Natural killer cell (primary cell): ENCODE data around the gene MCM6. TPM values are rescaled to one million over a fixed set of nuclear protein-coding genes. Genes with fewer than 3 reads are reported as not detected.

Source experiments
- ATAC-seq, 3 donors: fragments of 150-1000 bp in 2 of 3; fragments of 200-7000 bp in 1 of 3; cut with Tn5 transposase; 1 replicate in 1 of 3; 2 replicates in 2 of 3; pipeline ENCODE4 v1.10.0; 2021; ENCODE audit warnings: mild to moderate bottlenecking in 2 of 3, moderate library complexity in 2 of 3
- DNase-seq, 2 donors: peaks; one replicate each; pipeline versions ENCODE4 v3.0.0 to v3.0.0-alpha.2; 2013 to 2021; ENCODE audit warnings: mixed read lengths in 1 of 2
- H3K27ac ChIP-seq: one replicate; pipeline ENCODE4 v1.5.1; 2013; ENCODE audit warnings: mild to moderate bottlenecking, low read length
- H3K27me3 ChIP-seq: one replicate; pipeline ENCODE4 v1.6.1; 2013; ENCODE audit warnings: low read length; ENCODE audit not compliant: control insufficient read depth, insufficient read depth
- H3K36me3 ChIP-seq: one replicate; pipeline ENCODE4 v1.6.1; 2013; ENCODE audit warnings: low read length; ENCODE audit not compliant: control insufficient read depth, insufficient read depth
- H3K4me1 ChIP-seq: one replicate; pipeline ENCODE4 v1.6.1; 2013; ENCODE audit warnings: low read length; ENCODE audit not compliant: control insufficient read depth, insufficient read depth
- H3K4me3 ChIP-seq: one replicate; pipeline ENCODE4 v1.5.1; 2013; ENCODE audit warnings: low read length
- H3K9me3 ChIP-seq: one replicate; pipeline ENCODE4 v1.6.1; 2013; ENCODE audit warnings: low read length; ENCODE audit not compliant: control insufficient read depth, insufficient read depth
- H3K27ac Mint-ChIP-seq, 2 donors: one replicate each; pipeline ENCODE4 v1.8.0; 2022; ENCODE audit warnings: mild to moderate bottlenecking in 2 of 2, mixed read lengths in 2 of 2, moderate library complexity in 1 of 2
- H3K27me3 Mint-ChIP-seq, 2 donors: one replicate each; pipeline ENCODE4 v1.8.0; 2022; ENCODE audit warnings: low read depth in 2 of 2, mixed read lengths in 2 of 2
- H3K36me3 Mint-ChIP-seq: one replicate; pipeline ENCODE4 v1.8.0; 2022; ENCODE audit warnings: mixed read lengths
- H3K4me1 Mint-ChIP-seq, 2 donors: one replicate each; pipeline ENCODE4 v1.8.0; 2022; ENCODE audit warnings: mixed read lengths in 2 of 2
- H3K4me3 Mint-ChIP-seq: one replicate; pipeline ENCODE4 v1.8.0; 2022; ENCODE audit warnings: mild to moderate bottlenecking, moderate library complexity, mixed read lengths
- H3K9me3 Mint-ChIP-seq, 2 donors: one replicate each; pipeline ENCODE4 v1.8.0; 2022; ENCODE audit warnings: mixed read lengths in 2 of 2
- CTCF ChIP-seq: fragments of 200-600 bp; IDR thresholded peaks from one replicate; pipeline ENCODE4 v1.8.0; 2022; ENCODE audit warnings: antibody characterized with exemption
- WGBS: methylation state at CpG from one replicate; pipeline ENCODE4 v1.1.7; 2013; ENCODE audit warnings: missing lambda C conversion rate; ENCODE audit not compliant: insufficient coverage; 5-methylcytosine and 5-hydroxymethylcytosine counted together
- intact Hi-C: fragments of 100-400 bp; cut with micrococcal nuclease; formaldehyde crosslinking; loops from one replicate; pipeline ENCODE4 v1.14.2; 2022
- total RNA-seq, 4 donors: library from RNA; stranded (reverse); fragments of 120-200 nt in 1 of 4; gene quantifications; one replicate each; pipeline versions ENCODE4 v1.2.3 to v1.2.4, GENCODE V29; 2013 to 2022

Gene MCM6
- total RNA-seq, 3 donors from 2014 or later (not counting 1 experiment from before 2014, with no cell fraction given) = 12.6 to 19.4 (median 15.9) TPM

- intact Hi-C loops = no loop called here
- Mint-ChIP-seq H3K36me3 (no peaks in the 10 kb centered on the region), H3K4me3 (no peak overlapping the region), H3K27ac (no peak overlapping the region), H3K9me3 (no peaks in the 10 kb centered on the region), H3K4me1 (no peaks in the 10 kb centered on the region), H3K27me3 (no peaks in the 10 kb centered on the region)
- H3K27ac ChIP-seq = no peak overlapping the region
- no peaks in the 10 kb centered on the region for H3K27me3 ChIP-seq
- H3K9me3 ChIP-seq = peaks cover 6% of the 10 kb centered on the region
- DNase-seq = no peak
- no peak for TF ChIP-seq CTCF
- H3K36me3 ChIP-seq = no peaks in the 10 kb centered on the region
- H3K4me1 ChIP-seq = peaks cover under 1% of the 10 kb centered on the region
- WGBS = 27% methylated on average over 11 of the region's 11 CpGs
- ATAC-seq = no peak
- H3K4me3 ChIP-seq = no peak overlapping the region
These were observed 50.6 kb downstream of the MCM6 start for GRCh38 chr2:135825550-135826176.

GRCh38 chr2:135825131-135825530 is 51.1 kb downstream of the MCM6 start:
- no peak overlapping the region for H3K27ac ChIP-seq
- Mint-ChIP-seq H3K27me3 (no peaks in the 10 kb centered on the region), H3K36me3 (no peaks in the 10 kb centered on the region), H3K4me3 (no peak overlapping the region), H3K4me1 (peaks cover 5% of the 10 kb centered on the region in 2 donors), H3K9me3 (no peaks in the 10 kb centered on the region), H3K27ac (no peak overlapping the region)
- DNase-seq = no peak
- H3K4me3 ChIP-seq = no peak overlapping the region
- intact Hi-C loops = no loop called here
- WGBS = 93% methylated on average over 9 of the region's 9 CpGs
- peaks cover 6% of the 10 kb centered on the region for H3K9me3 ChIP-seq
- H3K27me3 ChIP-seq = no peaks in the 10 kb centered on the region
- no peak for TF ChIP-seq CTCF
- peaks cover 6% of the 10 kb centered on the region for H3K4me1 ChIP-seq
- H3K36me3 ChIP-seq = no peaks in the 10 kb centered on the region
- no peak for ATAC-seq

DNA sequence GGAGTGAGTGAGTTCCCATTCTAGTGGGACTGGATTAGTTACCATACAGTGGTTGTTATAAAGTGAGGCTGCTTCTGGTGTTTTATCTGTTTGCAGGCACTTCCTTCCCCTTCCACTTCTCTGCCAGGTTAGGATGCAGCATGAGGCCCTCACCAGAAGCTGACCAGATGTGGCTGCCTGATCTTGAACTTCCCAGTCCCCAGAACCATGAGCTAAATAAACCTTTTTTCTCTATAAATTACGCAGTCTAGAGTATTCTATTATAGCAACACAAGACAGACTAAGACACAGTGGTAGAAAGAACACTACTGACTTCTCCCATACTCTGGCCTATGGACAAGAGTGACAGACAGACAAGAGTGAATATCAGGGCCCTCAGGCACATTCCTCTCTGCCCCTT is 53.4 kb downstream of the MCM6 start:
- Mint-ChIP-seq H3K27ac (no peak overlapping the region), H3K27me3 (no peaks in the 10 kb centered on the region), H3K9me3 (no peaks in the 10 kb centered on the region), H3K4me1 (peaks cover 6% of the 10 kb centered on the region in 2 donors), H3K36me3 (no peaks in the 10 kb centered on the region), H3K4me3 (no peak overlapping the region)
- Histone ChIP-seq H3K4me3 (no peak overlapping the region), H3K36me3 (no peaks in the 10 kb centered on the region), H3K9me3 (peaks cover 6% of the 10 kb centered on the region), H3K27ac (no peak overlapping the region), H3K4me1 (peaks cover 12% of the 10 kb centered on the region), H3K27me3 (no peaks in the 10 kb centered on the region)
- WGBS = 93% methylated on average over 1 of the region's 1 CpG
- no peak for TF ChIP-seq CTCF
- DNase-seq = no peak
- no peak for ATAC-seq
- intact Hi-C loops = no loop called here

DNA sequence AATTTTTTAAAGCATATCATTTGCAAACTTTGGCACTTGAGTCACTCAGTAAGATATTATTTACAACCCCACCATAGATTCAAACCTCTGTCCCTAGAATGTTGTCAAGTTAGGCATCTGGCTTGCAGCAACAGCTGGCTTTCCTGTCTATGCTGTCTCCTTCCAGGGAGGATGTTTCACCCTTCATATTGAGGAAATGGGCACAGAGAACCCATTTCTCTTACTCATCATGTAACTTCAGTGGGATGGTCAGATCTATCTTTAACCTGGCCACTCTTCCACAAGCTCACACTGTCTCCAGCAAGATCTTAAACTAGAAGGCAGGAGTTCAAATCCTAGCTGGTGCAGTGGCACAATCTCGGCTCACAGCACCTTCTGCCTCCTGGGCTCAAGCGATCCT is 55.1 kb downstream of the MCM6 start:
- no peak overlapping the region for H3K27ac Mint-ChIP-seq

More for the DNA sequence above, 55.1 kb downstream of the MCM6 start:
- Mint-ChIP-seq H3K36me3 (no peaks in the 10 kb centered on the region), H3K9me3 (no peaks in the 10 kb centered on the region), H3K4me1 (peaks cover 6% of the 10 kb centered on the region in 2 donors), H3K4me3 (no peak overlapping the region), H3K27me3 (no peaks in the 10 kb centered on the region)
- peaks cover 12% of the 10 kb centered on the region for H3K4me1 ChIP-seq
- ATAC-seq = no peak
- 98% methylated on average over 2 of the region's 2 CpGs for WGBS
- H3K27ac ChIP-seq = no peak overlapping the region
- no peaks in the 10 kb centered on the region for H3K36me3 ChIP-seq
- no peaks in the 10 kb centered on the region for H3K27me3 ChIP-seq
- intact Hi-C loops = no loop called here
- no peak for TF ChIP-seq CTCF
- H3K9me3 ChIP-seq = peaks cover 6% of the 10 kb centered on the region
- no peak for DNase-seq
- no peak overlapping the region for H3K4me3 ChIP-seq
